UCSD-AML1 (cell line): Measurements from ENCODE around the gene CAPN10.

Experiments used
- DNase-seq: peaks from one replicate; lab custom pipeline; 2025; ENCODE audit not compliant: unreplicated experiment; lab: John Stamatoyannopoulos, UW

Gene CAPN10

DNA sequence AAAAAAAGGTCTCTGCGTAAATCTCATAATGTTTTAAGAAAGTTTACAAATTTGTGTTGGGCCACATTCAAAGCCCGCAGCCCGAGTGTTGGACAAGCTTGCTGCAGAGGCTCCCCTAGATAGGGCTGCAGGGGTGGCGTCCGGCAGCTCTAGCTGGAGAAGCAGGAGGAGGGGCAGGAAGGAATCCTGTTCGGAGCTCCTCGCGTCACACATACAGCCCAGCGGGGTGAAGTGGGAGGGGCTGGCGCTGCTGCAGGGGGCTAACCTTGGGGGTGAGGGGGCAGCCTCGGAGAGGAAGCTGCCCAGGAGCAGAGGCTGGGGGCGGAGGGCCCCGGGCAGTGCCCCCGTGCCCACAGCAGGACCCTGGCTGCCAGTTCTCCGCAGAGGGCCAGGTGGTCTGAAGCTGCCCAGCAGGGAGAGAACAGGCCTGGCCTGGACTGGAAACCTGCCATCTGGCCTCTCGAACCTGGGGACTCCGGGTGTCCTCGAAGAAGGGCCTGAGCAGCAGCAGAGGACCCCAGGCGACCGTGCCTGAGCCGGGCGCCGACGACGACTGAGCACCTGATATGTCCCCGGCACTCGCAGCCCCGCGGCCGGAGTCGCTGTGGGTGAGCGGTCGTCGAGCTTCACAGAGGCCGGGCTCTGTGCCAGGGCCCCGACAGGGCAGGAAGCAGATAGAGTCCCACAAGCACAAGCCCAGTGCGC, 36.1 kb downstream of the CAPN10 start:
- peak; percentile 68 for DNase-seq

DNA sequence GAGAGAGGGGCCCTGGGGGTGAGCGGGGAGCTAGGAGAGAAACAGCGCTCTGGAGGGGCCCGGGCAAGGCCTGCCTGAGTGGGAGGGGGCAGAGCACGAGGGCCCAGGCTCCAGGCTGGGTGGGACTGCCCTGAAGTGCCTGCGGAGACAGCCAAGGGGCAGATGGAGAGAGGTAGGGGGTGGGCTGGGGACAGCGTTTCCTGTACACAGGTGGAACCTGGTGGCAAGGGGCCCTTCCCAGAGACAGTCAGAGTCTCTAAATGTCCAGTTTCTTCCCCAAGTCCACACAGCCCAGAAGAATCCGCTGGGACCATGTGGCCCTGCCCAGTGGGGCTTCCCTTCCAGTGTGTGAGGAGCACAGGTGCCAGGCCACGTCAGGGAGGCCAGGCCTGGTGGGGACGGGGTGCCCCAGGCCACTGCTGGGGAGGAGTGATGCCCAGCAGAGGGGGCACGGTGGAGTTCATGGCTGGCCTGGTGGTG, 37.0 kb downstream of the CAPN10 start:
- DNase-seq: no peak

DNA sequence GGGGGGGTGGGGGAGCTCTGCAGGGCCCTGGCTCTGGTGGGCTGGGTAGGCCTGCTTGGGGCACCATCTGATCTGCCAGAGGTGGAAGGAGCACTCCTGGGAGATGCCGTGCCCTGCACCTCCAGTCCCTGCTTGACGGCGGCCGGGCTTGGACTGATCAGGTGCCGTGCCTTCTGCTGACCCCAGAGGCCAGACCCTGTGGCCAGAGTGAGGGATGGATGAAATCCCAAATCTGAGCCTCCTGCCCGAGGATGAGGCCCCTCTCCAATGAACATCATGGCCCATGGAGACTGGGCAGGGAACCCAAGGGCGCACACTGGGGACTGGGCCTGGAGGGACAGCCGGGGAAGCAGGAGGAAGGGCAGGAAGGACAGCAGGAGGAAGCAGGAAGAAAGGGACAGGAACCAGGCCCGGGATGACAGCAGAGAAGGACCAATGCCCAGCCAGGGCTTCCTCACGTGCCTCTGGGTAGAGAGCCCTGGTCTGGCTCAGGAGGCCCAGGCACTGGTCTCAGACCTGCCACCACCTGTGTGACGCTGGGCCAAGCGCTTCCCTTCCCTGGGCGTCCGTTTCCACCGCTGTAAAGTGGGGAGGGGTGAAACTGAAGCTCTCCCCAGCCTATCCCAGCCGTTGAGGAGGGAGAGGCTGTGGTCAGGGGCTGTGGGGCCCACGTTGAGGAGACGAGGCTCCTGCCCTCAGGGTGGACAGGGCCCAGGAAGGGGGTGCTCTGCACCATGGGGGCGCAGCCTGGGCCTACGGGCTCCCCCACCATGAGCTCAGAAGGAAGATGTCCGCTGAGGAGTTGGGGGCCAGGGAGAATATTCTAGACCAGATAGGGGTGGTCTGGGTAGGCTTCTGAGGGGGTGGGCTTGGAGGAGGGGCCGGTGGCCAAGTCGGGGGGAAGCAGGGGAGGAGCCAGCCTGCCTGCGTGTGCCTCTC, 37.7 kb downstream of the CAPN10 start:
- DNase-seq: no peak

DNA sequence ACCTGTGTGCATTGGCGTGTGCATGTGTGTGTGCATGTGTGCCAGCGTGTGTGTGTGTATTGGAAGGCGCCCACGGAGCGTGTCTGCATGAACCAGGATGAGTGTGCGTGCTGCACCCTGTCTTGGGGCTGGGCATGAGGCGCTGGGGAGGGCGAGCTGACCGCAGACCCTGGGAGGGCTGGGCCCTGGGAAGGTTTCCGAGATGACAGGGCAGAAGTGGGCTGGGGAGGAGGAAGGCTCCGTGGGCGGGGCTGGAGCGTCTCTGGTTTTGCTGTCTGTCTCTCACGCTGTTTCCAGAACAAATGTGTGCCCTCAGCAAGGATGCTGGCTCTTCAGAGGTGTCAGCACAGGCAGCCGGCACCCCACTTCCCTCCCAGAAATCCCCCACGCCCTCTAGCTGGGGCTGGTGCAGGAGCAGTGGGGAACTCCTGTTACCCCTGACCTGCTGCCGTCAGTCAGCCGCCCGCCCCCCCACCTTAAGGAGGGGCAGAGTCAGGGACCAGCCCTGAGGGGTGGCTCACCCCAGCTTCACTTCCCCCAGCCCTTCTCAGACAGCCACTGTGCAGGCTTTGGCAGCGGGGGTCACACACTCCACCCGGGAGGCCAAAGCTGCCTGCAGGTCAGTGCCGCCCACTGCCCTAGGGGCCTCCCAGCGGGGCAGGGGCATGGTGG, 38.6 kb downstream of the CAPN10 start, which contains the start of gene GPR35:
TSS of gene GPR35 (plus strand) at position 531 of the 672 bp plus-strand sequence. CDS start 4,473 bp downstream, outside the sequence.
- DNase-seq: peak; percentile 73

DNA sequence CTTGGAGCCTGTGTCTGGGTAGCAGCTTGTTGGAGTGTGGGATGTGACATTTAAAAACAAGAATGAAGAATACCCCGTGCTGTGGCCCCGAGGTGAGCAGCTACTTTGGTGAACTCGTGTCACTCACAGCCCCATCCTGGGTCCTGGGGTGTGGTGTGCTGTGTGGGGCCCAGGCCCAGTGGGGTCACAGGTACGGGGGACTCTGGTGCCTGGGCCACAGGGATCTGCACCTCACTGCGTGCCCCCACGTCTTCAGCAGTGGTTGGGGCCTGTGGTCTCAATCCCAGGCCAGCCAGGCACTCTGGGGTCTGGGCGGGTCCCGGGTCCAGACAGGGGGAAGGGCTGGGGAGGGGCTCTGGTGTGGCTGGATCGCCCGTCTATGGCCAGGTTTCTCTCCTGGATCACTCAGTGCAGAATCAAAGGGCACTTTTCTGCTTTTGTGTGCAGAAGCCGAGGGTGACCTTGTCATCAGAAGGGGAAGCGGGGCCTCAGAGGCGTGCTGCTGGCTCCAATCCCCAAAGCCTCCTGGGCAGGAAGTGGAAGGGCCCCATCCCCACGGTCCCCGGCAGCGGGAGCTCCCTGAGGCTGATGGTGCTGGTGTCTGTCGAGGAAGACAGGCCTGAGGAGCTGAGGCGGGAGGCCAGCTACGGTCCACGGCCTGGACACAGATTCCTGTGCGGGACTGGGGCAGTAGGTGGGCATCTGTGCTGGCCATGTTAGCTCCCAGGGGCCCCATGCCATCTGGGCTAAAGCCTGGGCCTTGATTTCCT, 40.2 kb downstream of the CAPN10 start:
- DNase-seq: peak; percentile 47

DNA sequence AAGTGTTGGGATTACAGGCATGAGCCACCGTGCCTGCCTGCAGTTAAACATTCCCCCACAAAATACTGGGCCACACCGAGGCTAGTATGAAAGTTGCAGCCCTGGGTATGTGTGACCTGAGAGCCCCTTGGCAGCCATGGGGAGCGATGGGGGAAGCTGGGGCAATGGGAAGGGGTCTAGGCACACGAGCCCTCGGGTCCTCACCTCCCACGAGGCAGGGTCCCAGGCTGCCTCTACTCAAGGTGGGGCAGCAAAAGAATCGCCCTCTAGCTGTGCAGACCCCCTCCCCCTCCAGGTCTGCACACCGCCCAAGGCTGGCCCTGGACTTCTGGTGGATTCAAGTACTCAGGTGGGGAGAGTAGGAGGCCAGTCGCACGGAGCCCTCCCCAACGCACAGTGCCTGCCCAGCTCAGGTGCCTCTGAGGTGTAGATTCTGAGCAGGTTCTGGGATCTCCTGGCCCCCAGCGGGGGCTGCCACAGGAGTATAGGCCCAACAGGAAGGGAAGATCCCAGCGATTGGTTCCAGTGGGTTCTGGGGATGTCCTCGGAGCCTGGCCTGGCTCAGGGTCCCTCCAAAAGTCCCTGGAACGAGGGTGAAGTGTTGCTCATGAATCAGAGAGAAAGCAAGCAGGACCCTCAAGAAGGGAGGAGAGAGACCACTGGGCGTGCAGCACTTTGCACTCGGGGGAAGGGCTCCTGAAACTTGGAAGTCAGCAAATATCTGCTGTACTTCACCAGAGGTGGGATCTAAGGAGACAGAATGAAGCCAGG, 41.4 kb downstream of the CAPN10 start:
- no peak for DNase-seq

DNA sequence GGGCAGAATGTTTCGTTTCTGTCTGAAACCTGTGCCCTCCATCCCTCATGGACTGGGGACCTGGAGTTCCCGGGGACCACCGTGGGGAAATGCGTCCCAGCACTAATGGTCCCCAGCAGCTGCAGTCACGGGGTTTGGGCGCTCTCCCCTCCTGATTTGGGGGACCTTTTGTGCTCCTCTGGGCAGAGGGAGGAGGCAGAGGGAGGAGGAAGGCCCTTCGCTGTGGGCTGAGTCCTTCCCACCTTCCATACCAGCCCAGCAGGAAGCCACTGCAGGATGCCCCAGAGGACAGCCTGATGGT, 41.9 kb downstream of the CAPN10 start:
- DNase-seq: no peak

DNA sequence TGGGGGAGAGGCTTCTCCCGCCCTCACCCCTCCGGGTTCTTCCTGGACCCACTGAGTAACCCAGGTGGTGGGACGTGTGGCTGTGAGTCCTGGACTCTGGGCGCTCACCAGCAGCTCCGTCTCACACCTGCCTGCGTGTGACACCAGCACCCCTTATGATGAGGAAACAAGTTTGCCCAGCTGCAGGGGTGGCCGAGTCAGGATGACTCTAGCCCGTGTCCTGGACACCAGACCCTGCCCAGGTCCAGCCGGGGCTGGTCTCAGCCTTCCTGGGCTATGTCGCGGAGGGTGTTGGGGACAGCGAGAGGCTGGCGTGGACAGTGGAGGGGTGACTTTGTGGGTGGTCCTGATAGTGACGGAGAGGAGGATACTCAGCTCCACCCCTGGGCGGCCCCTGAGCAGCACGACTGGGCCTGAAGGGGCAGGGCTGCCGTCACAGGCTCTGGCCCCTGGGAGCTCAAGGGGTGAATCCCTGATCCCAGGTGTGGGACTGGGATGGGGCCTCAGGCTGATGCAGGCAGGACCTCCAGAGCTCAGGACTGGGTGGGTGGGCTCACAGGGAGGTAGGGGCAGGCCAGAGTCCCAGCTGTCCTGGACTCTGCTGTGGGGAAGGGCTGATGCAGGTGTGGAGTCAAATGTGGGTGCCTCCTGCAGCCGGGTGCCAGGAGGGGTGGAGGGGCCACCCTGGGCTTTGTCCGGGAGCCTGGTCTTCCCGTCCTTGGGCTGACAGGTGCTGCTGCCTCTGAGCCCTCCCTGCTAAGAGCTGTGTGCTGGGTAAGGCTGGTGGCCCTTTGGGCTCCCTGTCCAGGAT, 42.5 kb downstream of the CAPN10 start:
- no peak for DNase-seq

DNA sequence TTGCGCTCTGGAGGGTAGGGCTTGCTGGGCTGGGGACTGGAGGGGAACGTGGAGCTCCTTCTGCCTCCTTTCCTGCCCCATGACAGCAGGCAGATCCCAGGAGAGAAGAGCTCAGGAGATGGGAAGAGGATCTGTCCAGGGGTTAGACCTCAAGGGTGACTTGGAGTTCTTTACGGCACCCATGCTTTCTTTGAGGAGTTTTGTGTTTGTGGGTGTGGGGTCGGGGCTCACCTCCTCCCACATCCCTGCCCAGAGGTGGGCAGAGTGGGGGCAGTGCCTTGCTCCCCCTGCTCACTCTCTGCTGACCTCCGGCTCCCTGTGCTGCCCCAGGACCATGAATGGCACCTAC, 43.1 kb downstream of the CAPN10 start:
- DNase-seq: no peak

DNA sequence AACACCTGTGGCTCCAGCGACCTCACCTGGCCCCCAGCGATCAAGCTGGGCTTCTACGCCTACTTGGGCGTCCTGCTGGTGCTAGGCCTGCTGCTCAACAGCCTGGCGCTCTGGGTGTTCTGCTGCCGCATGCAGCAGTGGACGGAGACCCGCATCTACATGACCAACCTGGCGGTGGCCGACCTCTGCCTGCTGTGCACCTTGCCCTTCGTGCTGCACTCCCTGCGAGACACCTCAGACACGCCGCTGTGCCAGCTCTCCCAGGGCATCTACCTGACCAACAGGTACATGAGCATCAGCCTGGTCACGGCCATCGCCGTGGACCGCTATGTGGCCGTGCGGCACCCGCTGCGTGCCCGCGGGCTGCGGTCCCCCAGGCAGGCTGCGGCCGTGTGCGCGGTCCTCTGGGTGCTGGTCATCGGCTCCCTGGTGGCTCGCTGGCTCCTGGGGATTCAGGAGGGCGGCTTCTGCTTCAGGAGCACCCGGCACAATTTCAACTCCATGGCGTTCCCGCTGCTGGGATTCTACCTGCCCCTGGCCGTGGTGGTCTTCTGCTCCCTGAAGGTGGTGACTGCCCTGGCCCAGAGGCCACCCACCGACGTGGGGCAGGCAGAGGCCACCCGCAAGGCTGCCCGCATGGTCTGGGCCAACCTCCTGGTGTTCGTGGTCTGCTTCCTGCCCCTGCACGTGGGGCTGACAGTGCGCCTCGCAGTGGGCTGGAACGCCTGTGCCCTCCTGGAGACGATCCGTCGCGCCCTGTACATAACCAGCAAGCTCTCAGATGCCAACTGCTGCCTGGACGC, 43.6 kb downstream of the CAPN10 start:
- DNase-seq: no peak

DNA sequence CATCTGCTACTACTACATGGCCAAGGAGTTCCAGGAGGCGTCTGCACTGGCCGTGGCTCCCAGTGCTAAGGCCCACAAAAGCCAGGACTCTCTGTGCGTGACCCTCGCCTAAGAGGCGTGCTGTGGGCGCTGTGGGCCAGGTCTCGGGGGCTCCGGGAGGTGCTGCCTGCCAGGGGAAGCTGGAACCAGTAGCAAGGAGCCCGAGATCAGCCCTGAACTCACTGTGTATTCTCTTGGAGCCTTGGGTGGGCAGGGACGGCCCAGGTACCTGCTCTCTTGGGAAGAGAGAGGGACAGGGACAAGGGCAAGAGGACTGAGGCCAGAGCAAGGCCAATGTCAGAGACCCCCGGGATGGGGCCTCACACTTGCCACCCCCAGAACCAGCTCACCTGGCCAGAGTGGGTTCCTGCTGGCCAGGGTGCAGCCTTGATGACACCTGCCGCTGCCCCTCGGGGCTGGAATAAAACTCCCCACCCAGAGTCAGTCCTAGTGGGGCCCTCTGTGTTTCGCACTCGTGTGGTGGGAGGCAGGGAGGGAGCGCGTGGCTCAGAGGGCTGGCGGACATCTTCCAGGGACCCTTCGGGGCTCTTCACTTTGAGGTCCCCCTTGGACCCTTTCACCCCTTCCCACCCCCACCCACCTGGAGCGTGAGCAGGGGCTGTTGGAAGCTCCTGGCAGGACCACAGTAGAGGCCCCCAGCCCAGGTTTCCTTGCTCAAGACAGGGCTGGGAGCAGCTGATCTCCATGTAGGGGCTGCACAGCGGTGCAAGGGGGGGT, 44.4 kb downstream of the CAPN10 start:
- no peak for DNase-seq

DNA sequence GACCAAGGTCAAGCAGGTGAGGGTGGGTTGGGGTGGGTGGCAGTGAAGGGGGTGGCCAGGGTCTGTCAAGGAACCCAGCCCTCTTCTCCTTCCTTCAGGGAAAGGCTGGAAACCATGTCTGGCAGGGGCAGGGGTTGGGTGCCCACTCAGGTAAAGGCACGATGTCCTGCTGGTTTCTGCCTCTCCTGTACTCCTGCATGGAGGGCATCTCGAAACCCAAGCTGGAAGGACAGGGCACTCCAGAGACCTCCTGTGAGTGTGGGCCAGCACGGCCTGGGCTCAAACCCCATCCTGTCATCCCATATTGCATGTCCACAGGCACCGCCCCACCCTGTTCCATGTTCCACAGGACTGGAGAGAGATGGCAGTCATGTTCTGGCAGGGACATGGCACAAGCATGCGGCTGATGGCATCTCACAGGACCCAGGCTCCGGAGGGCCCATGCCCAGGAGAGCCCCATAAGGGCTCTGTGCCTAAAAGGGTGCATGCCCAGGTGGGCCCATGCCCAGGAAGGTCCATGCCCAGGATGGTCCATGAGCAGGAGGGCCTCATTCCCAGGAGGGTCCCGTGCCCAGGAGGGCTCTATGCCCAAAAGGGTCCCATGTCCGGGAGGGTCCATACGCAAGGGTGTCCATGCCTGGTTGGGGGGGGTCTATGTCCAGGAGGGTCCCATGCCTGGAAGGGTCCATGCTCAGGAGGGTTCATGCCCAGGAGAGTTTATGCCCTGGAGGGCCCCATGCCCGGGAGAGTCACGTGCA, 45.2 kb downstream of the CAPN10 start:
- no peak for DNase-seq

DNA sequence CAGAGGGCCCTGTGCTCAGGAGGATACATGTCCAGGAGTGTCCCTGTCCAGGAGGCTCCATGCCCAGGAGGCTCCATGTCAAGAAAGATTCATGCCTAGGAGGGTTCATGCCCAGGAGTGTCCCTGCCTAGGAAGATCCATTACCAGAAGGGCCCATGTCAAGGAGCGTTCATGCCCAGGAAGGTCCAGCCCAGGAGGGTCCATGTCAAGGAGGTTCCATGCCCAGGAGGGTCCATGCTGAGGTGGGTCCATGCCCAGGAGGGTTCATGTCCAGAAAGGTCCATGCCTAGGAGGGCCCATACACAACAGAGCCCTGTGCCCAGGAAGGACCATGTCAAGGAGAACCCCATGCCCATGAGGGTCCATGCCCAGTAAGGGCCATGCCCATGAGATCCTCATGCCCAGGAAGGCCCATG, 45.8 kb downstream of the CAPN10 start:
- DNase-seq: no peak

DNA sequence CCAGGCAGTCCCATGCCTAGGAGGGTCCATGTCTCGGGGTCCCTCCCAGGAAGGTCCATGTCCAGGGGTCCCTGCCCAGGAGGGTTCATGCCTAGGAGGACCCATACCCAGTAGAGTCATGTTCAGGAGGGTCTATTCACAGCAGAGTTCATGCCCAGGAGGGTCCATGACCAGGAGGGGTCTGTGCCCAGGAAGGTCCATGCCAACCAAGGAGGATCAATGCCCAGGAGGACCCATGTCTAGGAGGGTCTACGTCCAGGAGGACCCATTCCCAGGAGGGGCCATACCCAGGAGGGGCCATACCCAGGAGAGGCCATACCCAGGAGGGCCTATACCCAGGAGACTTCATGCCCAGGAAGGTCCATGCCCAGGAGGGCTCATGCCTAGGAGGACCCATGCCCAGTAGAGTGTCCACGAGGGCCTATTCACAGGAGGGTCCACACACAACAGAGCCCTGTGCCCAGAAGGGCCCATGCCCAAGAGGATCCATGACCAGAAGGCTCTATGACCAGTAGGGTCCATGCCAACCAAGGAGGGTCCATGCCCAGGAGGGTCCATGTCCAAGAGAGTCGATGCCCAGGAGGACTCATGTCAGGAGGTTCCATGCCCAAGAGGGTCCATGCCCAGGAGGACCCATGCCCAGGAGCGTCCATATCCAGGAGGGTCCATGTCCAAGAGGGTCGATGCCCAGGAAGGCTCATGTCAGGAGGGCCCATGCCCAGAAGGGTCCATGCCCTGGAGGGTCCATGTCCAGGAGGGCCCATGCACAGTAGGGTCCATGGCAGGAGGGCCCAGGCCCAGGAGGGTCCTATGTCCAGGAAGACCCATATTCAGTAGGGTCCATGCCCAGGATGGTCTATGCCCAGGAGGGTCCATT, 48.8 kb downstream of the CAPN10 start:
- DNase-seq: no peak

DNA sequence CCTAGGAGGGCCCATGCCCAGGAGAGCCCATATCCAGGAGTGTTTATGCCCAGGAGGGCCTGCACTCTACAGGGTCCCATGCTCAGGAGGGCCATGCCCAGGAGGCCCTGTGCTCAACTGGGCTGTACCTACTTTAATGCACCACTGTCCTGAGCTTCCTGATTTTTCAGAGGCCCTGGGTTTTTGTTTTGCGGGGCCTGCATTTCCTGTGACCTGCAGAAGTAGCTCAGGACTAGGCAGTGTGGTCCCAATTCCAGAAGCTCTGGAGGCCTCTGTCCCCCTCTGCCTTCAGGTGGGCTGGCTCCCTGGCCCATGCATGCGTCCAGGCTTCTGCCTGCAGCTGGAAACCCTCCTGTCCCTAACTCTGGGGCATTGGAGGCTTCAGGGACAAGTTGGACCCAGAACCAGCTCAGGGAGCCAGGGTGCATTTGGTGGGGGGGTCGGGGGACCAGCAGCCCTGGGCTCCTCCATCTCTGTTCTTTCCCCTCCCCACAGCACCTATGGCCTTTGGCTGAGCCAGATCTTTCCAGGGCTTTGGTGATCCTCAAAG, 49.5 kb downstream of the CAPN10 start:
- no peak for DNase-seq
